Mucosa of descending colon (tissue), 3 donors: ENCODE results near the gene GAS2. TPM values are rescaled to one million over a fixed set of nuclear protein-coding genes. Genes with fewer than 3 reads are reported as not detected.

ENCODE experiments used
- ATAC-seq: fragments of 200-7000 bp; cut with Tn5 transposase; one replicate; pipeline ENCODE4 v1.9.1; 2020; ENCODE audit warnings: mild to moderate bottlenecking, moderate library complexity
- DNase-seq, 3 donors: peaks; one replicate each; pipeline ENCODE4 v3.0.0-alpha.2; 2020
- H3K36me3 ChIP-seq: fragments of 200-600 bp; one replicate; pipeline ENCODE4 v1.8.0; 2021; ENCODE audit warnings: low read depth, mild to moderate bottlenecking
- H3K4me1 ChIP-seq: fragments of 200-600 bp; one replicate; pipeline ENCODE4 v1.8.0; 2021; ENCODE audit warnings: low read depth, mild to moderate bottlenecking
- H3K4me3 ChIP-seq: fragments of 200-600 bp; one replicate; pipeline ENCODE4 v1.8.0; 2021; ENCODE audit warnings: mild to moderate bottlenecking
- H3K9me3 ChIP-seq: fragments of 200-600 bp; one replicate; pipeline ENCODE4 v1.8.0; 2021; ENCODE audit warnings: mild to moderate bottlenecking
- intact Hi-C, 2 donors: fragments of 100-400 bp; cut with DNase I in 1 of 2; cut with micrococcal nuclease in 1 of 2; formaldehyde crosslinking; loops; one replicate each; pipeline versions ENCODE4 v1.11.0 to v1.11.1; 2022; cut with DNase I, micrococcal nuclease
- total RNA-seq, 3 donors: library from RNA; stranded (reverse); fragmentation: NEBNext Ultra II Directional in 2 of 3; extraction: Animal tissue kit (Norgen Biotek cat#: 25700) in 2 of 3; gene quantifications; one replicate each; pipeline versions ENCODE4 v1.2.1 to v1.2.4, GENCODE V29; 2021 to 2023
- TF ChIP-seq, protein P1 (sequence below): fragments of 200-600 bp; IDR thresholded peaks from one replicate; pipeline ENCODE4 v1.8.0; 2022; ENCODE audit warnings: antibody characterized with exemption, mild to moderate bottlenecking
- donor health status: DM: no; HTN: no; CAD: no; lungs with moderate emphysema.
- donor health status: DM: no; HTN: no; CAD: no.
- donor health status: DM: no; HTN: yes; CAD: no.

The GAS2 gene
- total RNA-seq, 3 donors from 2014 or later: 2.0 to 2.8 (median 2.5) TPM

DNA sequence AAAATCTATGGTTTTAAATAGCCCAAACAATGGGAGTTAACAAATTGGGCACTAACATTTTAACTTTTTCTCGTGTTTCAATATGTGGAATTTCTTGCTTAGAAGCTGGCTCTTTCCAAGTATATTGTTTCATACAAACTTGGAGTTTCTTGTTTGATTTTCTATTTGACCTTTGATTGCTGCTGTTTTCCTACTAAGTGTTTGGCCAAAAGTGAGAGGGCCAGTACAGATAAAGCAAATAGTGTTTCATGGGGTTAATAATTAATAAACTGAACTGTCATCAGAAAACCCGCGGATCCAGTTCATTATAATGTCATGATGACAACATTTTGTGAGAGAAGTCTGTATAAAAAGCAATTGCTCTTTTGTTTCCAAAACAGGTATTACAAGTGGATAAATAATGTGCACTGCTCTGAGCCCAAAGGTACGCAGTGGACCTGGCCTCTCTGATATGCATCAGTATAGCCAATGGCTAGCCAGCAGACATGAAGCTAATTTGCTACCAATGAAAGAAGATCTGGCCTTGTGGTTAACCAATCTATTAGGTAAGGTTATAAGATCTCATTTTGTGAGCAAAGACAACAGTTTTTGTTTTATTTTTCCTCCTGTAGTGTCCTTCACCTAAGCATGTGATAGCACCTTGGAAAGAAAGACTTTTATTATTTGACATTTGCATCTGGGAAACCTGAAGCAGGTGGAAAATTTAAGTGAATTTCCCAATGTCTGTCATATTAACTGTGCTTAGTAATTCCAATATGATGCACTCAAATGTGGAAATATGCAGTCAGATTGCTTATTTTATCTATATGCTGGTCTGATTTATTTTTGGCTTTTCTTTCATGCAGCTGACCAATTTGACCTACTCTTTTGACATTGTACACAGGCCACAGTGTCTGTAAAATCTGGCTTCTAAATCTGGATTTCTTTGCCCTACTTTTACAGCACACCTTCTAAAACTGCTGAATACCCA is 8.3 kb downstream of the GAS2 start:
- Histone ChIP-seq H3K36me3 (no peaks in the 10 kb centered on the region), H3K4me3 (no peak overlapping the region), H3K9me3 (no peaks in the 10 kb centered on the region), H3K4me1 (no peaks in the 10 kb centered on the region)
- TF ChIP-seq, protein P1, sequence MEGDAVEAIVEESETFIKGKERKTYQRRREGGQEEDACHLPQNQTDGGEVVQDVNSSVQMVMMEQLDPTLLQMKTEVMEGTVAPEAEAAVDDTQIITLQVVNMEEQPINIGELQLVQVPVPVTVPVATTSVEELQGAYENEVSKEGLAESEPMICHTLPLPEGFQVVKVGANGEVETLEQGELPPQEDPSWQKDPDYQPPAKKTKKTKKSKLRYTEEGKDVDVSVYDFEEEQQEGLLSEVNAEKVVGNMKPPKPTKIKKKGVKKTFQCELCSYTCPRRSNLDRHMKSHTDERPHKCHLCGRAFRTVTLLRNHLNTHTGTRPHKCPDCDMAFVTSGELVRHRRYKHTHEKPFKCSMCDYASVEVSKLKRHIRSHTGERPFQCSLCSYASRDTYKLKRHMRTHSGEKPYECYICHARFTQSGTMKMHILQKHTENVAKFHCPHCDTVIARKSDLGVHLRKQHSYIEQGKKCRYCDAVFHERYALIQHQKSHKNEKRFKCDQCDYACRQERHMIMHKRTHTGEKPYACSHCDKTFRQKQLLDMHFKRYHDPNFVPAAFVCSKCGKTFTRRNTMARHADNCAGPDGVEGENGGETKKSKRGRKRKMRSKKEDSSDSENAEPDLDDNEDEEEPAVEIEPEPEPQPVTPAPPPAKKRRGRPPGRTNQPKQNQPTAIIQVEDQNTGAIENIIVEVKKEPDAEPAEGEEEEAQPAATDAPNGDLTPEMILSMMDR: no peak
- ATAC-seq (peak; percentile 87), DNase-seq (no peak)
- intact Hi-C loops: no loop called here

DNA sequence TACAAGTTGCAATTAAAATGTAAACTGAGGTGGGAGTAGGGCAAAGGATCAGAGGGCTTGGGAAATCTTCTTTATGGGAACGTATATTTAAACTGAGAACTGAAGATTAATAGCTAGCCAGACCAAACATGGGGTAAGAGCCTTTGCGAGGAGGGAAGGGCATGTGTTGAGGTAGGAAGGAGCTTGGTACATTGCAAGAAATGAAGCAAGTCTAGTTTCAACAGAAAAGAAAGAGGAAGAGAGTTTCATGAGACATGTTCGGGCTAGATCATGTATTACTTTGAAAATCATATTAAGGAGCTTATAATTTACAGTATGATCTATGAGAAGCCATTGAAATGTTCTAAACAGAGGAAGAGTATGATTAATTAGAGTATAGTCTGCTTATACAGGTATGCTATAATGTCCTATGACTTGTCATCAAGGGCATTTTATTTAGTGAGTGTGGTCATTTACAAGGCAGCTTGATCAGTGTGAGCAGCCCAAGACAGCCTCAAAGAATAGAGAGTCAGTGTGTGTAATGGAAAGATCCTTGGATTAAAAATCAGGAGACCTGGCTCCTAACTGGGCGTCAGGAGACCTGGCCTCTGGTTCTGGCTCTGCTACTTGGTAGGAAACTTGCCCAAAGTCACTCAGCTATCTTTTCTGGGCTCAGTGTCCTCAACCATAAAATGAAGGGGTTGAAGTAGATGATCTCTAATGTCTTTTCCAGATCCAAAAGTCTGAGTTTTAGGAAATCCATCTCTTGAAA is 10.9 kb downstream of the GAS2 start:
- Histone ChIP-seq H3K4me3 (no peak overlapping the region), H3K4me1 (no peaks in the 10 kb centered on the region), H3K36me3 (no peaks in the 10 kb centered on the region), H3K9me3 (no peaks in the 10 kb centered on the region)
- no peak for ATAC-seq
- intact Hi-C loops: no loop called here
- TF ChIP-seq, protein P1: no peak
- DNase-seq: no peak

DNA sequence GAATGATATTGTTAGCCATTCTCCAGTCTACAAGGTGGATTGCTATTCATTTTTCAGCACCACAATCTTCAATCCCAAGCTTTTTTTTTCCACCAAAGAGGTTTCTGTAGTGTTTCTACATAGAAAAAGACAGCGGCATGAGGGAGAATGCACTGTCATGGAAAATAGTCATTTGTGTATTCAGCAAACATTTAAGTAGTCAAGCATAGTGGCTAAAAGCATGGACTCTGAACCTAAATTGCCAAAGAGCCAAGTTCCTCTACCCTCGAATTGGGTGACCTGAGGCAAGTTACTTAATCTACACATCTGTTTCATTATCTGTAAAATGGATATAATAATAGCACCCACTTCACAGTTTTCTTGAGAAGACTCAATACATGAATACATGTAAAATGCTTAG is 14.2 kb downstream of the GAS2 start:
- Histone ChIP-seq H3K36me3 (no peaks in the 10 kb centered on the region), H3K4me3 (no peak overlapping the region), H3K4me1 (no peaks in the 10 kb centered on the region), H3K9me3 (no peaks in the 10 kb centered on the region)
- intact Hi-C loops: no loop called here
- ATAC-seq (no peak), DNase-seq (no peak)
- TF ChIP-seq, protein P1: no peak

DNA sequence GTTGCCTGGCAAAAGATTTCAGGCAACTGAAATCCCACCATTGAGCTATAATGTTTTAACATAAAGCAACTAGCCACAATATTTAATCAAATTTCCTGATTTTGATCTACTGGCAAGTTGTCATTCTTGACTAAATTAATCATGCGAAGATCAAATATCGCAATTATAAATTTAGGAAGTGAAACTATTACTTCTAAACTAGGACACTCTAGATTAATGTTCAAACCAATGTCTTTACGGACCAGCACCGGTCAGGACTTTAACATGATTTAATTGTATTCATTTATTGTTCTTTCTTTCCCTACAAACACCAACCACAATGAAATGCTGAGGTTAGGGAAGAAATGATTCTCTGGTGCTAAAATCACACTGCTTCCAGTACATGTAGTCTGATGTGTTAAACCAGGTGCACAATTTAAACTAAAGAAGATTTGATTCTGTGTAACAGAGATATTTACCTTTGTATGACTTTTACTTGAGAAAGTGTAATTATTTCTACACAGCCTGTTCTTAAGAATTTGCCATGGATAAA is 14.9 kb downstream of the GAS2 start:
- Histone ChIP-seq H3K36me3 (no peaks in the 10 kb centered on the region), H3K4me3 (no peak overlapping the region), H3K9me3 (no peaks in the 10 kb centered on the region), H3K4me1 (no peaks in the 10 kb centered on the region)
- ATAC-seq (no peak), DNase-seq (no peak)
- intact Hi-C loops: no loop called here
- TF ChIP-seq, protein P1: no peak

DNA sequence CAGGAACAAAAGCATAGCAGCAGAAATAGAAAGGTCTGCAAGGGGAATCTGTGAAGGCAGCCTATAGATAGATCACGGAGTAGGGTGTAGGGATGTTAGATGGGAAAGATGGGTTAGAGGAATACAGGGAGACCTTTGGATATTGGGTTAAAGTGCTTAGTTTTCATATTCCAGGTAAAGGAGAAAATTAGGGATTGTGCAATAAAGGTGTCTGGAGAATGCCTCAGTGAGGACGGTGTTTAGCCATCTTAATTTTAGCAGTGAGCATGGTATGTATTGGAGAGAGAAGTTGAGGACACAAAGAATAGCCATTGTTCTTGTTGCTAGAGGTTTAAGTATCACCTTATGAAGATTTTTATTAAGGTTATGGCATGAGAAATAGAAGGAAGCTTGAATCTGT is 17.7 kb downstream of the GAS2 start:
- no peaks in the 10 kb centered on the region for H3K9me3 ChIP-seq
- TF ChIP-seq, protein P1: no peak
- ATAC-seq (no peak), DNase-seq (no peak)
- H3K4me3 ChIP-seq: no peak overlapping the region
- H3K36me3 ChIP-seq: no peaks in the 10 kb centered on the region
- H3K4me1 ChIP-seq: no peaks in the 10 kb centered on the region
- intact Hi-C loops: no loop called here
